Measurements from ENCODE around the gene SINHCAF. TPM values are rescaled to one million over a fixed set of nuclear protein-coding genes. Genes with fewer than 3 reads are reported as not detected.

SINHCAF gene
- total RNA-seq (2022; extraction: Qiagen RNA extraction), result 34.3 to 47.6 TPM (median 39.2 TPM) in 5 replicates

GRCh38 chr12:31325877-31326631 is at the start of gene SINHCAF:
Gene SINHCAF, minus strand, starts transcription at chr12:31326150. Its CDS starts 27,946 bp downstream, at chr12:31298204.

